GM12878 (cell line): ENCODE results near the gene FNDC8.

Experiments used
- ATF7 ChIP-seq: fragments of 450-650 bp; IDR thresholded peaks from 2 replicates; pipeline ENCODE4 v1.6.1; 2016; ENCODE audit warnings: low read depth, mild to moderate bottlenecking
- EED ChIP-seq: sonication (generic); IDR thresholded peaks from 2 replicates; pipeline ENCODE4 v1.6.1; 2016; ENCODE audit warnings: antibody characterized with exemption, low read depth
- HDGF ChIP-seq: fragments of 450-650 bp; IDR thresholded peaks from 2 replicates; pipeline ENCODE4 v1.6.1; 2016; ENCODE audit warnings: antibody characterized with exemption
- KDM1A ChIP-seq: fragments of 200-600 bp; sonication (generic); IDR thresholded peaks from 2 replicates; pipeline ENCODE4 v1.6.1; 2016; ENCODE audit warnings: borderline replicate concordance
- SIX5 ChIP-seq: IDR thresholded peaks from 2 replicates; pipeline ENCODE4 v1.6.1; 2011; ENCODE audit warnings: mild to moderate bottlenecking, low read depth, low read length, moderate library complexity; ENCODE audit not compliant: severe bottlenecking
- SUPT20H ChIP-seq: IDR thresholded peaks from 2 replicates; pipeline ENCODE4 v1.6.1; 2011; ENCODE audit warnings: low read depth, mild to moderate bottlenecking, low read length, moderate library complexity, borderline replicate concordance; ENCODE audit not compliant: control insufficient read depth
- YY1 ChIP-seq: IDR thresholded peaks from 2 replicates; pipeline ENCODE4 v1.6.1; 2011; ENCODE audit warnings: low read depth, mild to moderate bottlenecking, low read length
- TF ChIP-seq, protein P1 (sequence below): IDR thresholded peaks from 2 replicates; pipeline ENCODE4 v1.6.1; 2012; ENCODE audit warnings: low read depth, low read length, improper control_type of control experiment
- TF ChIP-seq, protein P2 (sequence below), 3 experiments: IDR thresholded peaks in 2 of 3; conservative IDR thresholded peaks in 1 of 3; 2 replicates each; pipeline ENCODE4 v1.5.1; 2011; ENCODE audit warnings: low read depth in 3 of 3, low read length in 3 of 3, mild to moderate bottlenecking in 3 of 3, control low read depth in 2 of 3, moderate library complexity in 2 of 3, inconsistent platforms in 1 of 3, mixed read lengths in 1 of 3; ENCODE audit not compliant: control insufficient read depth in 2 of 3, insufficient read depth in 1 of 3; ENCODE audit errors: extremely low read depth in 1 of 3

DNA sequence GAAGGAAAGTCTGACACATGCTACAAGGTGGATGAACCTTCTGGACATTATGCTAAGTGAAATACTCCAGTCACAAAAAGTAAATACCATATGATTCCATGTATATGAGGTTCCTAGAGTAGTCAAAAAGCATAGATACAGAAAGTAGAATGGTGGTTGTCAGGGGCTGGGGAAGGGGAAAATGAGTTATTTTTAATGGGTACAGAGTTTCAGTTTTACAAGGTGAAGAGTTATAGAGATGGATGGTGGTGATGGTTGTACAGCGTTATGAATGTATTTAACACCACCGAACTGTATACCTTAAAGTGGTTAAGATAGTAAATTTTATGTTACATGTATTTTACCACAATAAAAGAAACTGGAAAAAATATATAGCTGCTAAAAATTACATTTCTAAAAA is 19.7 kb upstream of the FNDC8 start:
- no peak for TF ChIP-seq SIX5
- TF ChIP-seq, protein P1, sequence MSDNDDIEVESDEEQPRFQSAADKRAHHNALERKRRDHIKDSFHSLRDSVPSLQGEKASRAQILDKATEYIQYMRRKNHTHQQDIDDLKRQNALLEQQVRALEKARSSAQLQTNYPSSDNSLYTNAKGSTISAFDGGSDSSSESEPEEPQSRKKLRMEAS = no peak
- TF ChIP-seq, protein P2, sequence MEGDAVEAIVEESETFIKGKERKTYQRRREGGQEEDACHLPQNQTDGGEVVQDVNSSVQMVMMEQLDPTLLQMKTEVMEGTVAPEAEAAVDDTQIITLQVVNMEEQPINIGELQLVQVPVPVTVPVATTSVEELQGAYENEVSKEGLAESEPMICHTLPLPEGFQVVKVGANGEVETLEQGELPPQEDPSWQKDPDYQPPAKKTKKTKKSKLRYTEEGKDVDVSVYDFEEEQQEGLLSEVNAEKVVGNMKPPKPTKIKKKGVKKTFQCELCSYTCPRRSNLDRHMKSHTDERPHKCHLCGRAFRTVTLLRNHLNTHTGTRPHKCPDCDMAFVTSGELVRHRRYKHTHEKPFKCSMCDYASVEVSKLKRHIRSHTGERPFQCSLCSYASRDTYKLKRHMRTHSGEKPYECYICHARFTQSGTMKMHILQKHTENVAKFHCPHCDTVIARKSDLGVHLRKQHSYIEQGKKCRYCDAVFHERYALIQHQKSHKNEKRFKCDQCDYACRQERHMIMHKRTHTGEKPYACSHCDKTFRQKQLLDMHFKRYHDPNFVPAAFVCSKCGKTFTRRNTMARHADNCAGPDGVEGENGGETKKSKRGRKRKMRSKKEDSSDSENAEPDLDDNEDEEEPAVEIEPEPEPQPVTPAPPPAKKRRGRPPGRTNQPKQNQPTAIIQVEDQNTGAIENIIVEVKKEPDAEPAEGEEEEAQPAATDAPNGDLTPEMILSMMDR (IDR thresholded peaks at IDR 0.05 in 2 of 3, conservative IDR thresholded peaks at IDR 0.05 in 1 of 3; ENCODE audit: control insufficient read depth in 2 of 3, extremely low read depth in 1 of 3, insufficient read depth in 1 of 3, low read depth in 3 of 3, low read length in 3 of 3) = no peak
- no peak for TF ChIP-seq ATF7
- no peak for TF ChIP-seq HDGF
- TF ChIP-seq SUPT20H = no peak
- TF ChIP-seq KDM1A = no peak
- no peak for TF ChIP-seq YY1
- no peak for TF ChIP-seq EED
